Adrenal gland (tissue), 5 donors: ENCODE results near the gene MUC13.

Experiments used
- CTCF ChIP-seq, 6 experiments: fragments of 450-650 bp in 4 of 6; fragments of 200-600 bp in 2 of 6; sonication (generic) in 1 of 6; IDR thresholded peaks; 1 replicate in 5 of 6; 2 replicates in 1 of 6; pipeline versions ENCODE4 v1.5.1 to v1.8.0; 2016 to 2021; ENCODE audit warnings: antibody characterized with exemption in 6 of 6, mild to moderate bottlenecking in 2 of 6, moderate library complexity in 1 of 6
- POLR2A ChIP-seq, 2 donors: fragments of 450-650 bp; IDR thresholded peaks; one replicate each; pipeline ENCODE4 v1.6.1; 2017; ENCODE audit warnings: antibody characterized with exemption in 2 of 2, mild to moderate bottlenecking in 2 of 2, moderate library complexity in 1 of 2
- donor health status: DM: no; HTN: no; CAD: no.

GRCh38 chr3:124973290-124973689 lies 38.7 kb upstream of the MUC13 start:
- TF ChIP-seq CTCF (IDR thresholded peaks at IDR 0.05): no peak
- no peak for TF ChIP-seq POLR2A (IDR thresholded peaks at IDR 0.05)
